LNCaP clone FGC (cell line): ENCODE results near the gene SLC16A11.
"Not testable (repeated sequence)": the region's sequence is repeated elsewhere in the genome, so short reads cannot be mapped to it uniquely, and the experiment has no call there.

Experiments used
- DNase-seq: peaks from one replicate; pipeline ENCODE4 v3.0.0-alpha.2; 2011; ENCODE audit warnings: low read depth
- H3K4me3 ChIP-seq: 2 replicates; pipeline ENCODE4 v1.5.1; 2011; ENCODE audit warnings: mild to moderate bottlenecking, low read depth, low read length, control low read depth
- CTCF ChIP-seq: IDR thresholded peaks from 2 replicates; pipeline ENCODE4 v1.5.1; 2012; ENCODE audit warnings: mild to moderate bottlenecking; ENCODE audit not compliant: control insufficient read depth, insufficient read depth; ENCODE audit errors: extremely low read depth

Gene SLC16A11

GRCh38 chr17:6994666-6995256 lies 49.1 kb downstream of the SLC16A11 start:
- no peak for TF ChIP-seq CTCF
- no peak overlapping the region for H3K4me3 ChIP-seq
- DNase-seq, result no peak

GRCh38 chr17:6994118-6994598 lies 49.7 kb downstream of the SLC16A11 start:
- no peak for DNase-seq
- H3K4me3 ChIP-seq, result no peak overlapping the region
- TF ChIP-seq CTCF, result no peak

GRCh38 chr17:6993613-6994056 lies 50.3 kb downstream of the SLC16A11 start:
- not testable (repeated sequence) for H3K4me3 ChIP-seq, DNase-seq
